Testis (tissue), 3 donors: ENCODE results near the gene ANKH. TPM values are rescaled to one million over a fixed set of nuclear protein-coding genes. Genes with fewer than 3 reads are reported as not detected.

Experiments used
- DNase-seq: peaks from one replicate; pipeline ENCODE4 v3.0.0-alpha.2; 2019
- H3K27ac ChIP-seq, 2 donors: fragments of 200-600 bp; sonication (generic); one replicate each; pipeline ENCODE4 v1.5.1; 2019
- H3K27me3 ChIP-seq: fragments of 200-600 bp; sonication (generic); one replicate; pipeline ENCODE4 v1.5.1; 2019
- H3K36me3 ChIP-seq: fragments of 200-600 bp; sonication (generic); one replicate; pipeline ENCODE4 v1.5.1; 2017; ENCODE audit warnings: low read depth; ENCODE audit errors: missing control alignments
- H3K4me1 ChIP-seq: fragments of 200-600 bp; sonication (generic); one replicate; pipeline ENCODE4 v1.5.1; 2019
- H3K4me3 ChIP-seq, 2 donors: fragments of 200-600 bp; sonication (generic); one replicate each; pipeline ENCODE4 v1.5.1; 2017 to 2019
- H3K9me3 ChIP-seq: fragments of 200-600 bp; sonication (generic); one replicate; pipeline ENCODE4 v1.5.1; 2017
- CTCF ChIP-seq, 3 experiments: fragments of 450-650 bp in 2 of 3; fragments of 200-600 bp in 1 of 3; sonication (generic) in 1 of 3; IDR thresholded peaks; one replicate each; pipeline ENCODE4 v1.5.1; 2016 to 2019; ENCODE audit warnings: antibody characterized with exemption in 3 of 3, mild to moderate bottlenecking in 2 of 3, moderate library complexity in 1 of 3
- POLR2A ChIP-seq: fragments of 450-650 bp; IDR thresholded peaks from one replicate; pipeline ENCODE4 v1.6.1; 2017; ENCODE audit warnings: antibody characterized with exemption, mild to moderate bottlenecking, moderate library complexity
- WGBS, 2 donors: methylation state at CpG; one replicate each; pipeline ENCODE4 v1.1.5; 2018; 5-methylcytosine and 5-hydroxymethylcytosine counted together
- intact Hi-C: fragments of 100-400 bp; cut with DNase I; formaldehyde crosslinking; loops from one replicate; pipeline ENCODE4 v1.15.1; 2023; ENCODE audit warnings: low total_unique reads
- polyA plus RNA-seq: library from polyadenylated mRNA; stranded (reverse); fragments of 350-450 nt; fragmentation: Illumina TruSeq; extraction: RNeasy Lipid Tissue Mini Kit (QIAGEN cat#74804); gene quantifications from one replicate; pipeline ENCODE4 v1.2.3, GENCODE V29; 2014; ENCODE audit warnings: low read depth, low replicate concordance; ENCODE audit not compliant: insufficient read depth
- total RNA-seq, 2 donors: library from RNA; depleted of rRNA; stranded (reverse); fragments of >200 nt; gene quantifications; one replicate each; pipeline ENCODE4 v1.2.3, GENCODE V29; 2016

ANKH gene
- total and polyA plus RNA-seq, 3 donors from 2014 or later = 14.3 to 16.2 (median 15.8) TPM

- no peak for DNase-seq
- 82 to 93% methylated on average over 4 of the region's 4 CpGs for WGBS, 2 donors
- H3K4me1 ChIP-seq = no peaks in the 10 kb centered on the region
- no peaks in the 10 kb centered on the region for H3K36me3 ChIP-seq
- no peaks in the 10 kb centered on the region for H3K9me3 ChIP-seq
- no peaks in the 10 kb centered on the region for H3K27me3 ChIP-seq
- no peak for TF ChIP-seq CTCF (IDR thresholded peaks at IDR 0.05)
- no peak for TF ChIP-seq POLR2A
- intact Hi-C loops = no loop called here
- H3K27ac ChIP-seq = no peak overlapping the region
- H3K4me3 ChIP-seq = no peak overlapping the region
Observed at GRCh38 chr5:14853685-14854084, 17.9 kb downstream of the ANKH start.

- Histone ChIP-seq H3K27ac (no peak overlapping the region), H3K9me3 (no peaks in the 10 kb centered on the region), H3K4me3 (no peak overlapping the region), H3K4me1 (no peaks in the 10 kb centered on the region), H3K36me3 (no peaks in the 10 kb centered on the region), H3K27me3 (no peaks in the 10 kb centered on the region)
- TF ChIP-seq POLR2A = no peak
- TF ChIP-seq CTCF (IDR thresholded peaks at IDR 0.05) = no peak
- no peak for DNase-seq
- WGBS, 2 donors = 86 to 91% methylated on average over 6 of the region's 6 CpGs
- intact Hi-C loops = no loop called here
Observed at GRCh38 chr5:14852779-14853178, 18.8 kb downstream of the ANKH start.

GRCh38 chr5:14851999-14852526 is 19.5 kb downstream of the ANKH start:
- no peak for DNase-seq
- Histone ChIP-seq H3K4me3 (no peak overlapping the region), H3K27ac (no peak overlapping the region), H3K9me3 (no peaks in the 10 kb centered on the region), H3K27me3 (no peaks in the 10 kb centered on the region), H3K36me3 (no peaks in the 10 kb centered on the region), H3K4me1 (no peaks in the 10 kb centered on the region)
- intact Hi-C loops = no loop called here
- no peak for TF ChIP-seq CTCF (IDR thresholded peaks at IDR 0.05)
- TF ChIP-seq POLR2A = no peak

- no peak for DNase-seq
- H3K9me3 ChIP-seq = no peaks in the 10 kb centered on the region
- no peak overlapping the region for H3K4me3 ChIP-seq
- no peaks in the 10 kb centered on the region for H3K27me3 ChIP-seq
- intact Hi-C loops = no loop called here
- no peak for TF ChIP-seq POLR2A
- no peak for TF ChIP-seq CTCF (IDR thresholded peaks at IDR 0.05)
- no peaks in the 10 kb centered on the region for H3K36me3 ChIP-seq
- no peak overlapping the region for H3K27ac ChIP-seq
- no peaks in the 10 kb centered on the region for H3K4me1 ChIP-seq
Observed at GRCh38 chr5:14851597-14851996, 20.0 kb downstream of the ANKH start.

- no peaks in the 10 kb centered on the region for H3K36me3 ChIP-seq
- 63 to 72% methylated on average over 5 of the region's 5 CpGs for WGBS, 2 donors
- no peak overlapping the region for H3K27ac ChIP-seq
- no peak for DNase-seq
- TF ChIP-seq CTCF (IDR thresholded peaks at IDR 0.05) = no peak
- no peak for TF ChIP-seq POLR2A
- H3K4me1 ChIP-seq = no peaks in the 10 kb centered on the region
- intact Hi-C loops = no loop called here
- no peaks in the 10 kb centered on the region for H3K27me3 ChIP-seq
- H3K9me3 ChIP-seq = no peaks in the 10 kb centered on the region
- no peak overlapping the region for H3K4me3 ChIP-seq
Observed at GRCh38 chr5:14851050-14851419, 20.5 kb downstream of the ANKH start.
